HG02884 (cell line): ENCODE data around the gene KCP.

Experiments
- ATAC-seq: cut with Tn5 transposase; IDR thresholded peaks from one replicate; pipeline ENCODE4 v1.9.1; 2021; ENCODE audit warnings: mild to moderate bottlenecking, moderate library complexity; ENCODE audit not compliant: unreplicated experiment

Gene KCP

DNA sequence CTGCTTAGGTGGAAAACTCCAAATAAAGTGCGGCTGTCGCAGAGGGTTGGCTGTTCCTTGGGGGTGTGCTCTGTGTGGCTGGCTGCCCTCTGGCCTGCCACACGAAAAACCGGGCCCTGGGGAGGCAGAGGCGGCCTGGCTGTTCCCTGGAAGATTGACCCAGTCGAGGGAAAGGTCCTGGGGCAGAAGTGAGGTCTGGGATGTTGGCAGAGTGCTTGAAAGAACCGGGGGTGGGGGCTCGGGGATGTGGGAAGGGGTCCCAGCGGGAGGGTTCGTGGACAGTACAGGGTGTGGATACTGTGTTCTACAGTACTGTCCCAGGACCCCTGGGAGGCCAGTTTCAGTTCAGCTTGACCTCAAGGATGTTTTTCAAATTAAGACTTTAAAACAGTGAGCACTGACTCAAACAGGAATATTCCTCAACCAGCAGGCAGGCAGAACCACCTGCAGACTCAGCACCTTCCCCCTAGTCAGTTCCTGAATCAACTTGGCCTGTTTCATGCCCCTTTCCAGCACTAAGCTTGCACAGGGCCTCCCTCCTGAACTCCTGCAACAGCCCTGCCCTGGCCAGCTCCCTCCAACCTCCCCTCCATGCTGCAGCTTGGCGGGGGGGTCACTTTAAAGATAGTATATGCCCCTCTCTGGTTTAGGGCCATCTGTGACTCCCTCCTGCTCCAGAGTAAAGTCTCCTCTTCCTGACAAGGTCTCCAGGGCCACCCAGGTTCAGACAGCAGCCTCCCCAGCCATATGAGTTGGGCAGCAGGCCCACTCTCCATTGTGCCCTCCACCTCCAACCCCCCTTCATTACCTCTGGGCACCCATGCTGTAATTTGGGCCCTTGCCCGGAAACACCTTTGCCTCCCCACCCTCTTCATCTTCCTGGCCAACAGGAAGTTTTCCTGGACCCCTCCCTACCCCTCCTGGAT is 51.0 kb downstream of the KCP start:
- ATAC-seq, result no peak

DNA sequence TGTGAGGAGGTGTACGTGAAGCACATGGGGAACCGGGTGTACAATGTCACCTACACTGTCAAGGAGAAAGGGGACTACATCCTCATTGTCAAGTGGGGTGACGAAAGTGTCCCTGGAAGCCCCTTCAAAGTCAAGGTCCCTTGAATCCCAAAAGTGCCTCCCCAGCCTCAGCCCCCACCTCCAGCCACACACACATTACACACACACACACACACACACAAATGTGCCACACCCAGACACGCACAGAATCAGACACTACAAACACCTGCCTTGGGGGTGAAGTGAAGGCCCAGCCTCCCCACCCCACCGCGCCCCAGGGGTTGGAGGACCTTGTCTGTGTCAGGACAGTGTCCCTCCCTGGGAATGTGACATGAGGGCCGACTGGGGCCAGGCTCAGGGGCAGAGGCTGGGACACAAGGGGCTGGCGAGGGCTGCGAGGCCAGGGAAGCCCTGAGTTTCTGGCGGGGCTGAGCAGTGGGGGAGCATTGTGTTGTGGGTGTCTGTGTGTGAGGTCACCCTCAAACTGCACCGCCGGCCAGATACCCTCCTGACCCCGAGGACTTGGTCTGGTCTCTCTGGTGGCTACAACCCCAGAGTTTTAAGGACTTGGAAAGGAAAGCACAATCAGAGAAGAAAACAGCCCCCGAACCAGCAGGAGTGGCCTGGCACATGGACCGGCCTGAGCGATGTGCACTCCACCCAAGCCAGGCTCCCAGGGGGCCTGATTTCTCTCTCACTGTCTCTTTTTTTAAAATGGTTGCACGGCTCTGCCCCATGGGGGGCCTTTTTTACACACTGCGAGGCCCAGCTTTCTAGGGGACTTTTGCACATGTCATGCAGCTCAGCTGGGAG is 51.9 kb downstream of the KCP start:
- ATAC-seq, result no peak

DNA sequence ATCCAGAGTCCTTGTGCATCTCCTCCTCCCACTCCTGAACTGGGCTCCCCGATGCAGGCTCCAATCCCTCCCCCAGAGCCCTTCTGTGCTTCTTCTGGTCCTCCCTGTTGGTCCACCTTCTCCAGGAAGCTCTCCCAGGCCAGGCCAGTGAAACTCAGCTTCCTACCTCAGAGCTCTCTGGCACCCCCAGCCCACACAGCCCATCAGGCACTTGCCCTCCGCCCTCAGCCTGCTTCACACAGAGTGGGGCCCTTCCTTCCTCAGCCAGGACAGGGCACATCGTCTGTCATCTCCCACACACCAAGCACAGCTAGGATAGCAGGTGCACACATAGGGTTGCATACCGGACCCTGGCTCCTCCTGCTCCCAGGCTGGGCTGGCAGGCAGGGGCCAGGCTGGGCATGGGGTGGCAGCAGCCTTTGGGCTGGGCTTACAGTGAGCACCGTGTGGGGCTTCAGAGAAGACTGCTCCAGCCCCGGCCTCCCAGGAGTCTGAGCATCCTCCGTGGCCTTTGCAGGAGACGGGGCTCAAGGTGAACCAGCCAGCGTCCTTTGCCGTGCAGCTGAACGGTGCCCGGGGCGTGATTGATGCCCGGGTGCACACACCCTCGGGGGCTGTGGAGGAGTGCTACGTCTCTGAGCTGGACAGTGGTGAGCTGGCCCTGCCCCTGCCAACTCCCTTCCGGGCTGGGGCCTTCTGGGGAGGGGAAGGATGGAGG is 54.3 kb downstream of the KCP start:
- no peak for ATAC-seq

DNA sequence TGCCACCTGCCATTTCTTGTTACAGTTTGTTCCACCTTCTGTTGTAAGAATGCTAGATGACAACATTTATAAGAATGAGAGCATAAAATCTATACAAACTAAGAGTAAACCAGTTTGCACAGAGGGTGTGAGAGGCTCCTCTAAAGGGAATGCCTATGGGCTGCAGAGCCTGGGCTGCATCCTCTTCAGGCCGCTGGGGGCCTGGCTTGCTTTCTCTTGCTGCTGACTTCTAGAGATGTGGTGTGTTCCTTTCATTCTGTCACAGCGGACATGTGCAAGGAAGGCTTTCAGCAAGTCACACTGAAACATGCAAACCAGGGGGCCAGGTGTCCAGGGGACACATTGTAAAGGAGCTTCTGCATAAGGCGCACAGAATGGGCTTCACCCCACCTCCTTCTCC is 55.0 kb downstream of the KCP start:
- ATAC-seq, result no peak

DNA sequence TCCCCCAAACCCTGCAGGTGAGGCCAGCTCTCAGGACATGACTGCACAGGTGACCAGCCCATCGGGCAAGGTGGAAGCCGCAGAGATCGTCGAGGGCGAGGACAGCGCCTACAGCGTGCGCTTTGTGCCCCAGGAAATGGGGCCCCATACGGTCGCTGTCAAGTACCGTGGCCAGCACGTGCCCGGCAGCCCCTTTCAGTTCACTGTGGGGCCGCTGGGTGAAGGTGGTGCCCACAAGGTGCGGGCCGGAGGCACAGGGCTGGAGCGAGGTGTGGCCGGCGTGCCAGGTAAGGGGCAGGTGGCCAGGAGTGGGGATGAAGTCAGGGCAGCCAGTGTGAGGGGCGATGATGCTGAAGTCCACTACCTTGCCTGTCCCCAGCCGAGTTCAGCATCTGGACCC is 56.1 kb downstream of the KCP start:
- ATAC-seq, result no peak

DNA sequence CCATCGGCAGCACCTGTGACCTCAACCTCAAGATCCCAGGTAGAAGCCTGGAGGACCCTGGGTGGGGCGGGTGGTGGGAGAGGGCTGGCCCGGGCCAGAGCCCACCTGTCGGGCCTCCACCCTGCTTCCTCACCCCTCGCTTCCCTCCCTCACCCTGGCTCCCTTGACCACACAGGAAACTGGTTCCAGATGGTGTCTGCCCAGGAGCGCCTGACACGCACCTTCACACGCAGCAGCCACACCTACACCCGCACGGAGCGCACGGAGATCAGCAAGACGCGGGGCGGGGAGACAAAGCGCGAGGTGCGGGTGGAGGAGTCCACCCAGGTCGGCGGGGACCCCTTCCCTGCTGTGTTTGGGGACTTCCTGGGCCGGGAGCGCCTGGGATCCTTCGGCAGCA is 56.7 kb downstream of the KCP start:
- ATAC-seq, result no peak

DNA sequence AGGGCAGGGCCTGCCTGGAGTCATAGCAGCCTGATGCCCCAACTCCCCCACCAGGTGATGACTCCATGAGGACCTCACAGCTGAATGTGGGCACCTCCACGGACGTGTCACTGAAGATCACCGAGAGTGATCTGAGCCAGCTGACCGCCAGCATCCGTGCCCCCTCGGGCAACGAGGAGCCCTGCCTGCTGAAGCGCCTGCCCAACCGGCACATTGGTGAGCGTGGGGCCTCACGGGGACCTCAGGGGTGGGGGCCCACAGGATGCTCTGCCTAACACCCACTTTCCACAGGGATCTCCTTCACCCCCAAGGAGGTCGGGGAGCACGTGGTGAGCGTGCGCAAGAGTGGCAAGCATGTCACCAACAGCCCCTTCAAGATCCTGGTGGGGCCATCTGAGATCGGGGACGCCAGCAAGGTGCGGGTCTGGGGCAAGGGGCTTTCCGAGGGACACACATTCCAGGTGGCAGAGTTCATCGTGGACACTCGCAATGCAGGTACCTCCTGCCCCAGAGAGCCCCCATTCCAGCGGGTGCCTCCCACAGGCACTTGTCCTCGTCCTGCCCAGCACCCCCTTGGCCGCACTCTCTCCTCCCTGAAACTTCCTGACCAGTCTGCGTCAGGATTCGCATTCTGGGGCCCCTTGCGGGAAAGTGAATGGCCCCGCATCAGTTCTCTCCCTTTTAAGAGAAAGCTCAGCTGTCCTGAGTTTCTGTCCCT is 57.8 kb downstream of the KCP start:
- ATAC-seq, result no peak

DNA sequence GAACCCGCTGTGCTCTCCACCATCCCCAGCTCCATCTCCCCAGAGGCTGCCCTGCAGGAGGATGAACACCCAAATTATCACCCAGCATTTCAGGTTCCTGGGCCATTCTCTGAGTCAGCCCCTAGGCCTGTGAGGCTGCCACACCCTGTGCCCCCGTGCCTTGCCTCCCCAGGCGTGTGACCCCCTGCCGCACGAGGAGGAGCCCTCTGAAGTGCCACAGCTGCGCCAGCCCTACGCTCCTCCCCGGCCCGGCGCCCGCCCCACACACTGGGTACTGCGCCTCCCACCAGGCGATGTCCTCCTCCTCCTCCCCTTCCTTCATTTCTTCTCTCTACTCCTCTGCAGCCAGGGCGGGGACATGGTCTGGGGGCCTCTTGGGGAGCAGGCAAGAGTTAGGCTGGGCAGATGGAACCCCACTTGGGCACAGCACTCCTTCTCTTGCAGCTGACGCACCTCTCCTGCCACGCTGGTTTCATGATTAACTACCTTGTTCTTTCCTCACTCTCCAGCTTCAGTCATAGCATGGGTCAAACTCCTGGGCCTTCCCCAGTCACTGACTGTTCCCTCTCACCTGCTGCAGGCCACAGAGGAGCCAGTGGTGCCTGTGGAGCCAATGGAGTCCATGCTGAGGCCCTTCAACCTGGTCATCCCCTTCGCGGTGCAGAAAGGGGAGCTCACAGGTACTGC is 60.6 kb downstream of the KCP start:
- no peak for ATAC-seq

DNA sequence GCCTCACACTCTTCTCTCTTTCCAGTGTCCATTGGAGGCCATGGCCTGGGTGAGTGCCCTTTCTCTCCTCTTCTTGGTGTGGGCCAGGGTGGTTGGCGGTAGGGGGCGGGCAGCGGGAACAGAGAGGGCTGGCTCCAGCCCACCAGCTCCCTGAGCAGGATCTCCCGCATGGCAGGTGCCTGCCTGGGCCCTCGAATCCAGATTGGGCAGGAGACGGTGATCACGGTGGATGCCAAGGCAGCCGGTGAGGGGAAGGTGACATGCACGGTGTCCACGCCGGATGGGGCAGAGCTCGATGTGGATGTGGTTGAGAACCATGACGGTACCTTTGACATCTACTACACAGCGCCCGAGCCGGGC is 61.4 kb downstream of the KCP start:
- no peak for ATAC-seq

DNA sequence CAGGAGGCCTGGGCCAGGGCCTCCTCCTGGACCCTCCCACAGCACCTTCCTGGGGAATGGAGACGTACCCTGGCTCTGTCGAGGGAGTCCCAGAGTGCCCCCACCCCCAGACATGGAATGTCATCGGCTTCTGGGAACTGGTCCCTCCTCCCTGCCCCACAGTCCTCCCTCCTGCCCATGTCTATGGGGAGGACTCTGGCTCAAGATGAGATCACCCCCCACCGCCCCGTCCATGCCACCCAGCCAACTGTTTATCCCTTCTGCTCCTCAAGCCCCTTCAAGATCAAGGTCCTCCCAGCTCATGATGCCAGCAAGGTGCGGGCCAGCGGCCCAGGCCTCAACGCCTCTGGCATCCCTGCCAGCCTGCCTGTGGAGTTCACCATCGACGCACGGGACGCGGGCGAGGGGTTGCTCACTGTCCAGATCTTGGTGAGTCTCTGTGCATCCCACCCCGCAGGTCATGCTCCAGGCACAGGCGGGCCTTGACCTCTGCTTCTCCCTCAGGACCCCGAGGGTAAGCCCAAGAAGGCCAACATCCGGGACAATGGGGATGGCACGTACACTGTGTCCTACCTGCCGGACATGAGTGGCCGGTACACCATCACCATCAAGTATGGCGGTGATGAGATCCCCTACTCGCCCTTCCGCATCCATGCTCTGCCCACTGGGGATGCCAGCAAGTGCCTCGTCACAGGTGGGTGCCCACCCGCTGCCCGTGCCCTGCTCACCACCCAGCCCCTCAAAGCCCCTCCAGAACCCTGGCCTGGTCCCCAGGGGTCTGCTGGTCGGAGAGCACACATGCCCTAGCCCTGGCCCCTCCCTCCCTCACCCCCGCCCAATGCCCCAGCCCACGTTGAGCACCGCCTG is 62.0 kb downstream of the KCP start:
- no peak for ATAC-seq

DNA sequence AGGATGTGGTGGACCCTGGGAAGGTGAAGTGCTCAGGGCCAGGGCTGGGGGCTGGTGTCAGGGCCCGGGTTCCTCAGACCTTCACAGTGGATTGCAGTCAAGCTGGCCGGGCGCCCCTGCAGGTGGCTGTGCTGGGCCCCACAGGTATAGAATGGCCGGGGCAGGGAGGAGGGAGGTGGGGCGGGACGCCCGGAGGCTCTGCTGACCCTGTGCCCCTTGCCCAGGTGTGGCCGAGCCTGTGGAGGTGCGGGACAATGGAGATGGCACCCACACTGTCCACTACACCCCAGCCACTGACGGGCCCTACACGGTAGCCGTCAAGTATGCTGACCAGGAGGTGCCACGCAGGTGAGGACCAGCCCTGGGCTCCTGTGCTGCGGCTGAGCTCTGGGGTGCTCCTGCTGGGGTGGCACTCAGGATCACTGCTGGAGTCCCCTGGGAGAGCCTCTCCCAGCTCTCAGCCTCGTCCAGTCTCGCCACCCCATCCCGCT is 62.7 kb downstream of the KCP start:
- ATAC-seq, result no peak

DNA sequence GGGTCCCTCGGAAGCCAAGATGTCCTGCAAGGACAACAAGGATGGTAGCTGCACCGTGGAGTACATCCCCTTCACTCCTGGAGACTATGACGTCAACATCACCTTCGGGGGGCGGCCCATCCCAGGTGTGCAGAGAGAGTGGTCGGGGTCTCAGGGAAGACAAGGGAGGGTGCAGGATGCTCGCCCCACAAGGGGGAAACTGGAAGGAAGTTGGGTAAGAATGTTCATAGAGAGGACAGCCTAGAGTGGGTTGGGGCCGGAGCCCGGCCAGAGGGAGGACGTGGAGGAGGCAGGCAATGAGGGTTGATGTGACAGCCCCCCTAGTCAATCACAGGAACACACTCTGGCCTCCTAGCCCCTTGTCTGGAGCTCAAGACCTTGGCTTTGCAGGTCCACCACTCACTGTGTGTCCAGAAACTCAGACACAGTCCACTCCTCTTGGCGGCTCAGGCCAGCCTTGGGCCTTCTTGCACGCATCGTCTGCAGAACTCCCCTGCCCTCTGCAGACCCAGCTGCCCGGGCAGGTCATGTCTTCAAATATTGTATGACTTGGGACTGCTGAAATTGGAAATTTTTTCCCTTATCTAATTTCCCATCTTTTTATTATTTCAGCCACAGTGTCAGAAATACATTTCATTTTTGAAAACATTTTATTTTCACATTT is 63.6 kb downstream of the KCP start:
- no peak for ATAC-seq

DNA sequence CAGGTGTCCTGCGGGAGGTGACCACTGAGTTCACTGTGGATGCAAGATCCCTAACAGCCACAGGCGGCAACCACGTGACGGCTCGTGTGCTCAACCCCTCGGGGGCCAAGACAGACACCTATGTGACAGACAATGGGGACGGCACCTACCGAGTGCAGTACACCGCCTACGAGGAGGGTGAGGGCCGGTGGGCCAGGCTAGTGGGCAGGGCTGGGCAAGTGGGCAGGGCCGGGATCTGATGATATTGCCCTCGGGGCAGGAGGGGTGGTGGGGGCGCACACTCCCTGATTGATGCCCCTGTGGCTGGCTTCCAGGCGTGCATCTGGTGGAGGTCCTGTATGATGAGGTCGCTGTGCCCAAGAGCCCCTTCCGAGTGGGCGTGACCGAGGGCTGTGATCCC is 64.5 kb downstream of the KCP start:
- ATAC-seq, result no peak

DNA sequence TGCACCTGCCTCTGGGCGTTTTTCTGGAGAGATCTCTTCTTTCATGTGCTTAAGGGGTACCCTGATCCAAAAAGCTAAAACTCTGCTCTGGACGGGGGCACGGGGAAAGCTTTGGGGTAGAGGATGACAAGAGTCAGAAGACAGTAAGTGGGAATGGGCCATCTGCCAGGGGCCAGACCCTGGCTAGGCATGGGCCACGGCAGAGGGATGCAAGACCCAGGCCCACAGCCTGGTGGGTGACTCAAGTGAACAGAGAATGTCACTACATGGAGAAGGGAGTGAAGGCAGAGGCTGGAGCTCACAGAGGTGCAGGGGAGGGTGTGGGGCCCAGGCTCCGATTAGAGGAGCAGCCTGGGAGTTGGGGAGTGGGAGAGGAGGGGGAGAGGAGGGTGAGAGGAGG is 65.0 kb downstream of the KCP start:
- no peak for ATAC-seq

DNA sequence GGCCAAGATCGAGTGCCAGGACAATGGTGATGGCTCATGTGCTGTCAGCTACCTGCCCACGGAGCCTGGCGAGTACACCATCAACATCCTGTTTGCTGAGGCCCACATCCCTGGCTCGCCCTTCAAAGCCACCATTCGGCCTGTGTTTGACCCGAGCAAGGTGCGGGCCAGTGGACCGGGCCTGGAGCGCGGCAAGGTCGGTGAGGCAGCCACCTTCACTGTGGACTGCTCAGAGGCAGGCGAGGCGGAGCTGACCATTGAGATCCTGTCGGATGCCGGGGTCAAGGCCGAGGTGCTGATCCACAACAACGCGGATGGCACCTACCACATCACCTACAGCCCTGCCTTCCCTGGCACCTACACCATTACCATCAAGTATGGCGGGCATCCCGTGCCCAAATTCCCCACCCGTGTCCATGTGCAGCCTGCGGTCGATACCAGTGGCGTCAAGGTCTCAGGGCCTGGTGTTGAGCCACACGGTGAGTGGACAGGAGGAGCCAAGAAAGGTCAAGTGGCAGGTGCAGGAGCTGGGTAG is 65.7 kb downstream of the KCP start:
- ATAC-seq, result no peak

DNA sequence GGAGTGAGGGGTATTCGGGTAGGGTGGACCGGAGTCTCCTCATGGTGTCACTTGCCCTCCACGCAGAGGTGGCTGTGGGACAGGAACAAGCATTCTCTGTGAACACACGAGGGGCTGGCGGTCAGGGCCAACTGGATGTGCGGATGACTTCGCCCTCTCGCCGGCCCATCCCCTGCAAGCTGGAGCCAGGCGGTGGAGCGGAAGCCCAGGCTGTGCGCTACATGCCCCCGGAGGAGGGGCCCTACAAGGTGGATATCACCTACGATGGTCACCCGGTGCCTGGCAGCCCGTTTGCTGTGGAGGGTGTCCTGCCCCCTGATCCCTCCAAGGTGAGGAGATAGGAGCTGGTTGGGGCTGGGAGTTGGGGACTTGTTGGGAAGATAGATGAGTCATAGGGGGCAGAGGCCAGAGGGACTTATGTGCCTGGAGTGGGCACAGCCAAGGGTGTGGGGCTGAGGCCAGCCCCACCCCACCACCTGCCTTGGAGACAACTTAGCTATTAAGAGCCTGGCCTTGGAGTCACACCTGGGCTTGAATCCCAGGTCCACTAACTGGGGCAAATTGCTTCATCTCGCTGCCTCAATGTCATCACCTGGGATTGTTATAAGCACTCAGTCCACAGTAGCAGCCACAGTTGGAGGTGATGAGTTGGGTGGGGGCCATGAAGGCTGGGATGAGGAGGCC is 66.4 kb downstream of the KCP start:
- ATAC-seq, result no peak

DNA sequence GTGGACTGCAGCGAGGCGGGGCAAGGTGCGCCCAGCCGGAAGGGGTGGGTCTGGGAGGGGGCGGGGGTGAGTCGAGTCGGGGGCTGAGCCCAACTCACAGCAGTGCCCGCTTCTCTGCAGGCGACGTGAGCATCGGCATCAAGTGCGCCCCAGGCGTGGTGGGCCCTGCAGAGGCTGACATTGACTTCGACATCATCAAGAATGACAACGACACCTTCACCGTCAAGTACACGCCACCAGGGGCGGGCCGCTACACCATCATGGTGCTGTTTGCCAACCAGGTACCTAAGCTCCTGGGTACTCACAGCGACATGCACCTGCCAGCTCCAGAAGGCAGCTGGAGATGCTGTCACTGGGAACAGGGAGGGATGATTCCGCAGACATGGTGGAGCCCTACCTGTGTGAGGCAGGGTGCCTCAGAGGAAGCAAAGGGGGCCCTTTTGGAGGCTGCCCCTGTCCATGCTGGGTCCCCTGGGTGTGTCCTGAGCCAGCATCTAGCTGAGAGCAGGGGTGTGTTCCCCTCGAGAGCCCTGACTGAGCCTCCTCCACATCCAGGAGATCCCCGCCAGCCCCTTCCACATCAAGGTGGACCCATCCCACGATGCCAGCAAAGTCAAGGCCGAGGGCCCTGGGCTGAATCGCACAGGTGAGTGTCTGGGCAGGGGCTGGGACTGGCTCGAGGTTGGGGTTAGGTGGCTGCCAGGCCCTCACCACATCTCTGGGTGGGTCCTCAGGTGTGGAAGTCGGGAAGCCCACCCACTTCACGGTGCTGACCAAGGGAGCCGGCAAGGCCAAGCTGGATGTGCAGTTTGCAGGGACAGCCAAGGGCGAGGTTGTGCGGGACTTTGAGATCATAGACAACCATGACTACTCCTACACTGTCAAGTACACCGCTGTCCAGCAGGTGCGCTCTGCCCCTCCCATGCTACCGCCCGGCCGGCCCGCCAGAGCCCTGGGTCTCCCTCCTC is 67.6 kb downstream of the KCP start:
- no peak for ATAC-seq
